HCT116 (cell line): ENCODE results near the gene DCAF4L1. TPM values are rescaled to one million over a fixed set of nuclear protein-coding genes. Genes with fewer than 3 reads are reported as not detected.

Experiments used
- ATAC-seq: fragments of 200-7000 bp; cut with Tn5 transposase; 2 replicates; pipeline ENCODE4 v1.9.1; 2020; ENCODE audit warnings: mild to moderate bottlenecking, moderate library complexity
- BruUV-seq: library from RNA; stranded (reverse); fragments of 400-500 nt; replicated peaks from 2 replicates; lab custom pipeline; 2021; lab: Mats Ljungman, UMichigan
- CTCF ChIA-PET: fragments of 300-600 bp; sonication (Branson Sonifier 250); formaldehyde crosslinking; loops from one replicate; lab custom pipeline; 2021; ENCODE audit warnings: antibody characterized with exemption; lab: Charles Lee
- POLR2A ChIA-PET: fragments of 300-600, 350-600 bp; sonication (Branson Sonifier 250); formaldehyde crosslinking; loops from one replicate; lab custom pipeline; 2021; ENCODE audit warnings: antibody characterized with exemption; lab: Charles Lee
- RAD21 ChIA-PET, 2 experiments: fragments of 300-600 bp; sonication (Branson Sonifier 250); formaldehyde crosslinking; loops; one replicate each; lab custom pipeline; 2023; ENCODE audit warnings: low total read pairs in 2 of 2; ENCODE audit not compliant: uncharacterized antibody in 2 of 2, unreplicated experiment in 2 of 2, low non-redundant PET in 1 of 2; lab: Charles Lee
- DNase-seq: peaks from one replicate; pipeline ENCODE4 v3.0.0-alpha.2; 2010; ENCODE audit warnings: low read depth, low spot score
- H2AFZ ChIP-seq: fragments of 200-600 bp; shearing (Covaris generic), sonication (generic); 2 replicates; pipeline ENCODE4 v1.6.1; 2017; ENCODE audit warnings: low read depth, mixed run types, mixed read lengths, antibody characterized with exemption, low read length; ENCODE audit not compliant: poor library complexity, severe bottlenecking
- H3K27ac ChIP-seq: 2 replicates; pipeline ENCODE4 v1.5.1; 2012; ENCODE audit warnings: low read depth, low read length
- H3K27me3 ChIP-seq: fragments of 200-600 bp; sonication (generic); 2 replicates; pipeline ENCODE4 v1.6.1; 2016; ENCODE audit warnings: mixed run types, low read length, mixed read lengths; ENCODE audit not compliant: insufficient read depth
- H3K36me3 ChIP-seq, 2 experiments: fragments of 200-500 bp in 1 of 2; fragments of 200-600 bp in 1 of 2; sonication (Bioruptor generic) in 1 of 2; sonication (generic) in 1 of 2; 2 replicates each; pipeline versions ENCODE4 v1.5.1 to v1.6.1; 2014 to 2016; ENCODE audit warnings: low read length in 2 of 2, inconsistent platforms in 1 of 2, mixed read lengths in 1 of 2, mixed run types in 1 of 2; ENCODE audit not compliant: insufficient read depth in 2 of 2, control insufficient read depth in 1 of 2
- H3K4me1 ChIP-seq, 2 experiments: fragments of 200-600 bp in 1 of 2; sonication (generic) in 1 of 2; 2 replicates each; pipeline versions ENCODE4 v1.5.1 to v1.6.1; 2012 to 2017; ENCODE audit warnings: low read length in 2 of 2, inconsistent platforms in 1 of 2, mild to moderate bottlenecking in 1 of 2, mixed read lengths in 1 of 2, mixed run types in 1 of 2, moderate library complexity in 1 of 2; ENCODE audit not compliant: insufficient read depth in 2 of 2, control insufficient read depth in 1 of 2
- H3K4me2 ChIP-seq: fragments of 200-600 bp; sonication (generic); 2 replicates; pipeline ENCODE4 v1.6.1; 2017; ENCODE audit warnings: mixed run types, low read length, mixed read lengths
- H3K4me3 ChIP-seq, 2 experiments: fragments of 200-600 bp in 1 of 2; sonication (generic) in 1 of 2; replicated peaks in 1 of 2; 2 replicates each; pipeline ENCODE4 v1.5.1; 2011 to 2016; ENCODE audit warnings: low read length in 2 of 2, control low read depth in 1 of 2, low read depth in 1 of 2, mild to moderate bottlenecking in 1 of 2, mixed read lengths in 1 of 2, mixed run types in 1 of 2
- H3K79me2 ChIP-seq: fragments of 200-600 bp; sonication (generic); 2 replicates; pipeline ENCODE4 v1.6.1; 2017; ENCODE audit warnings: mild to moderate bottlenecking, mixed run types, low read length, moderate library complexity, mixed read lengths; ENCODE audit not compliant: insufficient read depth
- H3K9ac ChIP-seq: fragments of 200-600 bp; sonication (generic); 2 replicates; pipeline ENCODE4 v1.6.1; 2016; ENCODE audit warnings: low read length, mixed read lengths
- H3K9me2 ChIP-seq: fragments of 200-600 bp; sonication (generic), shearing (Covaris generic); 2 replicates; pipeline ENCODE4 v1.6.1; 2017; ENCODE audit warnings: mixed run types, mild to moderate bottlenecking, moderate library complexity; ENCODE audit not compliant: insufficient read depth
- H3K9me3 ChIP-seq, 2 experiments: fragments of 200-500 bp in 1 of 2; fragments of 200-600 bp in 1 of 2; sonication (Bioruptor generic) in 1 of 2; sonication (generic) in 1 of 2; 2 replicates each; pipeline ENCODE4 v1.6.1; 2014 to 2017; ENCODE audit warnings: low read length in 2 of 2, mixed read lengths in 2 of 2, inconsistent platforms in 1 of 2, low read depth in 1 of 2, mild to moderate bottlenecking in 1 of 2, mixed run types in 1 of 2, moderate library complexity in 1 of 2; ENCODE audit not compliant: control insufficient read depth in 1 of 2, insufficient read depth in 1 of 2
- H4K20me1 ChIP-seq: fragments of 200-600 bp; sonication (generic), shearing (Covaris generic); 2 replicates; pipeline ENCODE4 v1.6.1; 2017; ENCODE audit warnings: mixed run types, mild to moderate bottlenecking, moderate library complexity; ENCODE audit not compliant: insufficient read depth
- ATF3 ChIP-seq: IDR thresholded peaks from 2 replicates; pipeline ENCODE4 v1.6.1; 2012
- CEBPB ChIP-seq: IDR thresholded peaks from 2 replicates; pipeline ENCODE4 v1.6.1; 2012; ENCODE audit warnings: low read depth
- EGR1 ChIP-seq: IDR thresholded peaks from 2 replicates; pipeline ENCODE4 v1.6.1; 2012; ENCODE audit warnings: low read depth
- EZH2 ChIP-seq: fragments of 200-600 bp; sonication (generic); IDR thresholded peaks from 2 replicates; pipeline ENCODE4 v1.6.1; 2017; ENCODE audit warnings: antibody characterized with exemption, mixed run types
- FOSL1 ChIP-seq: IDR thresholded peaks from 2 replicates; pipeline ENCODE4 v1.6.1; 2012; ENCODE audit warnings: low read depth
- JUND ChIP-seq: IDR thresholded peaks from 2 replicates; pipeline ENCODE4 v1.6.1; 2012
- RAD21 ChIP-seq: IDR thresholded peaks from 2 replicates; pipeline ENCODE4 v1.6.1; 2012; ENCODE audit warnings: low read depth, mild to moderate bottlenecking
- SIN3A ChIP-seq: IDR thresholded peaks from 2 replicates; pipeline ENCODE4 v1.6.1; 2012; ENCODE audit warnings: low read depth
- SP1 ChIP-seq: IDR thresholded peaks from 2 replicates; pipeline ENCODE4 v1.6.1; 2012; ENCODE audit warnings: low read depth
- SRF ChIP-seq: IDR thresholded peaks from 2 replicates; pipeline ENCODE4 v1.6.1; 2012; ENCODE audit warnings: low read depth
- TCF7L2 ChIP-seq: IDR thresholded peaks from 2 replicates; pipeline ENCODE4 v1.7.0; 2011; ENCODE audit warnings: borderline replicate concordance, inconsistent platforms; ENCODE audit not compliant: insufficient read depth, insufficient read length; ENCODE audit errors: extremely low read depth
- YY1 ChIP-seq: IDR thresholded peaks from 2 replicates; pipeline ENCODE4 v1.6.1; 2011; ENCODE audit warnings: low read length, low read depth, moderate library complexity, mild to moderate bottlenecking; ENCODE audit not compliant: insufficient replicate concordance; ENCODE audit errors: extremely low read depth
- ZFX ChIP-seq: fragments of 450-650 bp; IDR thresholded peaks from 2 replicates; pipeline ENCODE4 v1.6.1; 2017
- ZNF274 ChIP-seq: fragments of 200-500 bp; sonication (Bioruptor generic); IDR thresholded peaks from 2 replicates; pipeline ENCODE4 v1.6.1; 2014; ENCODE audit warnings: mild to moderate bottlenecking, low read depth, low read length, inconsistent platforms
- intact Hi-C: fragments of 100-400 bp; cut with micrococcal nuclease; formaldehyde crosslinking; loops from 2 replicates; pipeline ENCODE4 v1.10.0; 2022
- total RNA-seq: library from RNA; stranded (reverse); gene quantifications from one replicate; pipeline ENCODE4 v1.2.1, GENCODE V29; 2021; ENCODE audit not compliant: unreplicated experiment

The DCAF4L1 gene
- total RNA-seq, 1 experiment from 2014 or later = 0.39 TPM

GRCh38 chr4:41967392-41967791, 14.2 kb upstream of the DCAF4L1 start:
- CTCF ChIA-PET = interaction anchor here (1.2 kb wide), 1 partner anchor 274 kb away, joined by 3 read pairs; no protein-coding TSS in a partner anchor
- no peaks in the 10 kb centered on the region for H3K36me3 ChIP-seq
- no peak overlapping the region for H3K4me3 ChIP-seq
- H3K9me3 ChIP-seq = no peaks in the 10 kb centered on the region
- ATAC-seq (no peak), DNase-seq (no peak)
- no peak for TF ChIP-seq JUND
- no peak for TF ChIP-seq RAD21
- no peak for TF ChIP-seq SP1
- no peak for TF ChIP-seq EGR1
- no peak for TF ChIP-seq ATF3
- no peak for TF ChIP-seq ZFX
- no peak for TF ChIP-seq TCF7L2
- TF ChIP-seq FOSL1 = no peak
- H3K27ac ChIP-seq = no peak overlapping the region
- H3K4me2 ChIP-seq = no peak overlapping the region
- no peaks in the 10 kb centered on the region for H4K20me1 ChIP-seq
- intact Hi-C loops = no loop called here
- H3K9ac ChIP-seq = no peak overlapping the region
- BruUV-seq = no TSS peak
- H2AFZ ChIP-seq = no peak overlapping the region
- RAD21 ChIA-PET = no interaction called here
- no peaks in the 10 kb centered on the region for H3K4me1 ChIP-seq
- no peaks in the 10 kb centered on the region for H3K79me2 ChIP-seq
- no peaks in the 10 kb centered on the region for H3K27me3 ChIP-seq
- no peaks in the 10 kb centered on the region for H3K9me2 ChIP-seq
- POLR2A ChIA-PET = no interaction called here

- H3K9me3 ChIP-seq = no peaks in the 10 kb centered on the region
- intact Hi-C loops = no loop called here
- H3K4me3 ChIP-seq = no peak overlapping the region
- CTCF ChIA-PET = no interaction called here
- H3K27ac ChIP-seq = no peak overlapping the region
- ATAC-seq (no peak), DNase-seq (no peak)
- no peaks in the 10 kb centered on the region for H3K9me2 ChIP-seq
- no peaks in the 10 kb centered on the region for H3K27me3 ChIP-seq
- H3K4me2 ChIP-seq = no peak overlapping the region
- no peak overlapping the region for H3K9ac ChIP-seq
- TF ChIP-seq CEBPB = no peak
- no peak for TF ChIP-seq FOSL1
- TF ChIP-seq SP1 = no peak
- TF ChIP-seq SIN3A = no peak
- no peak for TF ChIP-seq EZH2
- no peak for TF ChIP-seq ATF3
- no peak for TF ChIP-seq ZNF274
- TF ChIP-seq YY1 = no peak
- TF ChIP-seq ZFX = no peak
- no peak for TF ChIP-seq SRF
- no peak for TF ChIP-seq TCF7L2
- H3K36me3 ChIP-seq = no peaks in the 10 kb centered on the region
- H4K20me1 ChIP-seq = no peaks in the 10 kb centered on the region
- no peak overlapping the region for H2AFZ ChIP-seq
- POLR2A ChIA-PET = no interaction called here
- RAD21 ChIA-PET = no interaction called here
- BruUV-seq = no TSS peak
- no peaks in the 10 kb centered on the region for H3K4me1 ChIP-seq
- H3K79me2 ChIP-seq = no peaks in the 10 kb centered on the region
Measured at GRCh38 chr4:41969671-41970070, 11.9 kb upstream of the DCAF4L1 start.
